ENCODE results near the gene TMEM163.

Gene TMEM163

GRCh38 chr2:134438371-134438770 is 280.4 kb downstream of the TMEM163 start:
- no peak for DNase-seq (ENCODE audit: low read depth, low spot score)

- no peak for DNase-seq (ENCODE audit: low read depth, low spot score)
These were observed 282.1 kb downstream of the TMEM163 start for GRCh38 chr2:134436706-134437105.

- no peak for DNase-seq (ENCODE audit: low read depth, low spot score)
These were observed 282.9 kb downstream of the TMEM163 start for GRCh38 chr2:134435936-134436335.

GRCh38 chr2:134435505-134435904 is 283.3 kb downstream of the TMEM163 start:
- DNase-seq (ENCODE audit: low read depth, low spot score) = no peak

GRCh38 chr2:134433979-134434378 is 284.8 kb downstream of the TMEM163 start:
- no peak for DNase-seq (ENCODE audit: low read depth, low spot score)

- no peak for DNase-seq (ENCODE audit: low read depth, low spot score)
These were observed 285.3 kb downstream of the TMEM163 start for GRCh38 chr2:134433469-134433868.

- DNase-seq (ENCODE audit: low read depth, low spot score) = no peak
These were observed 286.3 kb downstream of the TMEM163 start for GRCh38 chr2:134432435-134432883.

- DNase-seq (ENCODE audit: low read depth, low spot score) = no peak
These were observed 286.9 kb downstream of the TMEM163 start for GRCh38 chr2:134431838-134432434.

GRCh38 chr2:134429886-134430285 is 288.9 kb downstream of the TMEM163 start:
- no peak for DNase-seq (ENCODE audit: low read depth, low spot score)

GRCh38 chr2:134426721-134427120 is 292.1 kb downstream of the TMEM163 start:
- no peak for DNase-seq (ENCODE audit: low read depth, low spot score)

- no peak for DNase-seq (ENCODE audit: low read depth, low spot score)
These were observed 292.9 kb downstream of the TMEM163 start for GRCh38 chr2:134425724-134426496.

GRCh38 chr2:134421556-134422328 is 297.1 kb downstream of the TMEM163 start:
- DNase-seq (ENCODE audit: low read depth, low spot score) = no peak

GRCh38 chr2:134420920-134421319 is 297.9 kb downstream of the TMEM163 start:
- no peak for DNase-seq (ENCODE audit: low read depth, low spot score)

- DNase-seq (ENCODE audit: low read depth, low spot score) = no peak
These were observed 298.5 kb downstream of the TMEM163 start for GRCh38 chr2:134420259-134420658.

- DNase-seq (ENCODE audit: low read depth, low spot score) = no peak
These were observed 300.7 kb downstream of the TMEM163 start for GRCh38 chr2:134417968-134418582.

GRCh38 chr2:134416637-134417036 is 302.2 kb downstream of the TMEM163 start:
- no peak for DNase-seq (ENCODE audit: low read depth, low spot score)

- no peak for DNase-seq (ENCODE audit: low read depth, low spot score)
These were observed 302.8 kb downstream of the TMEM163 start for GRCh38 chr2:134416018-134416417.

- no peak for DNase-seq (ENCODE audit: low read depth, low spot score)
These were observed 304.9 kb downstream of the TMEM163 start for GRCh38 chr2:134413912-134414311.

GRCh38 chr2:134413430-134413829 is 305.4 kb downstream of the TMEM163 start:
- DNase-seq (ENCODE audit: low read depth, low spot score) = no peak

- DNase-seq (ENCODE audit: low read depth, low spot score) = no peak
These were observed 306.2 kb downstream of the TMEM163 start for GRCh38 chr2:134412639-134412999.

GRCh38 chr2:134411828-134412638 is 306.8 kb downstream of the TMEM163 start:
- DNase-seq (ENCODE audit: low read depth, low spot score) = peak; percentile 24
